HCT116 (cell line): ENCODE results near the gene ZNF670. TPM values are rescaled to one million over a fixed set of nuclear protein-coding genes. Genes with fewer than 3 reads are reported as not detected.

Experiments used
- ATAC-seq: fragments of 200-7000 bp; cut with Tn5 transposase; 2 replicates; pipeline ENCODE4 v1.9.1; 2020; ENCODE audit warnings: mild to moderate bottlenecking, moderate library complexity
- BruUV-seq: library from RNA; stranded (reverse); fragments of 400-500 nt; replicated peaks from 2 replicates; lab custom pipeline; 2021; lab: Mats Ljungman, UMichigan
- CTCF ChIA-PET: fragments of 300-600 bp; sonication (Branson Sonifier 250); formaldehyde crosslinking; loops from one replicate; lab custom pipeline; 2021; ENCODE audit warnings: antibody characterized with exemption; lab: Charles Lee
- POLR2A ChIA-PET: fragments of 300-600, 350-600 bp; sonication (Branson Sonifier 250); formaldehyde crosslinking; loops from one replicate; lab custom pipeline; 2021; ENCODE audit warnings: antibody characterized with exemption; lab: Charles Lee
- RAD21 ChIA-PET, 2 experiments: fragments of 300-600 bp; sonication (Branson Sonifier 250); formaldehyde crosslinking; loops; one replicate each; lab custom pipeline; 2023; ENCODE audit warnings: low total read pairs in 2 of 2; ENCODE audit not compliant: uncharacterized antibody in 2 of 2, unreplicated experiment in 2 of 2, low non-redundant PET in 1 of 2; lab: Charles Lee
- DNase-seq: peaks from one replicate; pipeline ENCODE4 v3.0.0-alpha.2; 2010; ENCODE audit warnings: low read depth, low spot score
- H2AFZ ChIP-seq: fragments of 200-600 bp; shearing (Covaris generic), sonication (generic); 2 replicates; pipeline ENCODE4 v1.6.1; 2017; ENCODE audit warnings: low read depth, mixed run types, mixed read lengths, antibody characterized with exemption, low read length; ENCODE audit not compliant: poor library complexity, severe bottlenecking
- H3K27ac ChIP-seq: 2 replicates; pipeline ENCODE4 v1.5.1; 2012; ENCODE audit warnings: low read depth, low read length
- H3K27me3 ChIP-seq: fragments of 200-600 bp; sonication (generic); 2 replicates; pipeline ENCODE4 v1.6.1; 2016; ENCODE audit warnings: mixed run types, low read length, mixed read lengths; ENCODE audit not compliant: insufficient read depth
- H3K36me3 ChIP-seq, 2 experiments: fragments of 200-500 bp in 1 of 2; fragments of 200-600 bp in 1 of 2; sonication (Bioruptor generic) in 1 of 2; sonication (generic) in 1 of 2; 2 replicates each; pipeline versions ENCODE4 v1.5.1 to v1.6.1; 2014 to 2016; ENCODE audit warnings: low read length in 2 of 2, inconsistent platforms in 1 of 2, mixed read lengths in 1 of 2, mixed run types in 1 of 2; ENCODE audit not compliant: insufficient read depth in 2 of 2, control insufficient read depth in 1 of 2
- H3K4me1 ChIP-seq, 2 experiments: fragments of 200-600 bp in 1 of 2; sonication (generic) in 1 of 2; 2 replicates each; pipeline versions ENCODE4 v1.5.1 to v1.6.1; 2012 to 2017; ENCODE audit warnings: low read length in 2 of 2, inconsistent platforms in 1 of 2, mild to moderate bottlenecking in 1 of 2, mixed read lengths in 1 of 2, mixed run types in 1 of 2, moderate library complexity in 1 of 2; ENCODE audit not compliant: insufficient read depth in 2 of 2, control insufficient read depth in 1 of 2
- H3K4me2 ChIP-seq: fragments of 200-600 bp; sonication (generic); 2 replicates; pipeline ENCODE4 v1.6.1; 2017; ENCODE audit warnings: mixed run types, low read length, mixed read lengths
- H3K4me3 ChIP-seq, 2 experiments: fragments of 200-600 bp in 1 of 2; sonication (generic) in 1 of 2; replicated peaks in 1 of 2; 2 replicates each; pipeline ENCODE4 v1.5.1; 2011 to 2016; ENCODE audit warnings: low read length in 2 of 2, control low read depth in 1 of 2, low read depth in 1 of 2, mild to moderate bottlenecking in 1 of 2, mixed read lengths in 1 of 2, mixed run types in 1 of 2
- H3K79me2 ChIP-seq: fragments of 200-600 bp; sonication (generic); 2 replicates; pipeline ENCODE4 v1.6.1; 2017; ENCODE audit warnings: mild to moderate bottlenecking, mixed run types, low read length, moderate library complexity, mixed read lengths; ENCODE audit not compliant: insufficient read depth
- H3K9ac ChIP-seq: fragments of 200-600 bp; sonication (generic); 2 replicates; pipeline ENCODE4 v1.6.1; 2016; ENCODE audit warnings: low read length, mixed read lengths
- H3K9me2 ChIP-seq: fragments of 200-600 bp; sonication (generic), shearing (Covaris generic); 2 replicates; pipeline ENCODE4 v1.6.1; 2017; ENCODE audit warnings: mixed run types, mild to moderate bottlenecking, moderate library complexity; ENCODE audit not compliant: insufficient read depth
- H3K9me3 ChIP-seq, 2 experiments: fragments of 200-500 bp in 1 of 2; fragments of 200-600 bp in 1 of 2; sonication (Bioruptor generic) in 1 of 2; sonication (generic) in 1 of 2; 2 replicates each; pipeline ENCODE4 v1.6.1; 2014 to 2017; ENCODE audit warnings: low read length in 2 of 2, mixed read lengths in 2 of 2, inconsistent platforms in 1 of 2, low read depth in 1 of 2, mild to moderate bottlenecking in 1 of 2, mixed run types in 1 of 2, moderate library complexity in 1 of 2; ENCODE audit not compliant: control insufficient read depth in 1 of 2, insufficient read depth in 1 of 2
- H4K20me1 ChIP-seq: fragments of 200-600 bp; sonication (generic), shearing (Covaris generic); 2 replicates; pipeline ENCODE4 v1.6.1; 2017; ENCODE audit warnings: mixed run types, mild to moderate bottlenecking, moderate library complexity; ENCODE audit not compliant: insufficient read depth
- ATF3 ChIP-seq: IDR thresholded peaks from 2 replicates; pipeline ENCODE4 v1.6.1; 2012
- CBX3 ChIP-seq: IDR thresholded peaks from 2 replicates; pipeline ENCODE4 v1.6.1; 2012; ENCODE audit warnings: low read depth
- CTCF ChIP-seq, 3 experiments: fragments of 200-600 bp in 1 of 3; sonication (generic) in 1 of 3; IDR thresholded peaks in 2 of 3; conservative IDR thresholded peaks in 1 of 3; 2 replicates each; pipeline ENCODE4 v1.5.1; 2012 to 2017; ENCODE audit warnings: low read depth in 2 of 3, low read length in 2 of 3, antibody characterized with exemption in 1 of 3, borderline replicate concordance in 1 of 3, control low read depth in 1 of 3, mild to moderate bottlenecking in 1 of 3, mixed read lengths in 1 of 3, mixed run types in 1 of 3, moderate library complexity in 1 of 3; ENCODE audit not compliant: insufficient read depth in 1 of 3
- EZH2 ChIP-seq: fragments of 200-600 bp; sonication (generic); IDR thresholded peaks from 2 replicates; pipeline ENCODE4 v1.6.1; 2017; ENCODE audit warnings: antibody characterized with exemption, mixed run types
- EZH2phosphoT487 ChIP-seq: fragments of 200-600 bp; IDR thresholded peaks from 2 replicates; pipeline ENCODE4 v1.6.1; 2018; ENCODE audit warnings: antibody characterized with exemption, borderline replicate concordance
- POLR2AphosphoS5 ChIP-seq: IDR thresholded peaks from 2 replicates; pipeline ENCODE4 v1.6.1; 2011; ENCODE audit warnings: mild to moderate bottlenecking, low read depth, low read length, moderate library complexity
- RAD21 ChIP-seq: IDR thresholded peaks from 2 replicates; pipeline ENCODE4 v1.6.1; 2012; ENCODE audit warnings: low read depth, mild to moderate bottlenecking
- SIN3A ChIP-seq: IDR thresholded peaks from 2 replicates; pipeline ENCODE4 v1.6.1; 2012; ENCODE audit warnings: low read depth
- TCF7L2 ChIP-seq: IDR thresholded peaks from 2 replicates; pipeline ENCODE4 v1.7.0; 2011; ENCODE audit warnings: borderline replicate concordance, inconsistent platforms; ENCODE audit not compliant: insufficient read depth, insufficient read length; ENCODE audit errors: extremely low read depth
- intact Hi-C: fragments of 100-400 bp; cut with micrococcal nuclease; formaldehyde crosslinking; loops from 2 replicates; pipeline ENCODE4 v1.10.0; 2022
- total RNA-seq: library from RNA; stranded (reverse); gene quantifications from one replicate; pipeline ENCODE4 v1.2.1, GENCODE V29; 2021; ENCODE audit not compliant: unreplicated experiment
- TF ChIP-seq, protein P1 (sequence below): IDR thresholded peaks from 2 replicates; pipeline ENCODE4 v1.6.1; 2012; ENCODE audit warnings: low read depth

The ZNF670 gene
- total RNA-seq, 1 experiment from 2014 or later: 6.9 TPM

DNA sequence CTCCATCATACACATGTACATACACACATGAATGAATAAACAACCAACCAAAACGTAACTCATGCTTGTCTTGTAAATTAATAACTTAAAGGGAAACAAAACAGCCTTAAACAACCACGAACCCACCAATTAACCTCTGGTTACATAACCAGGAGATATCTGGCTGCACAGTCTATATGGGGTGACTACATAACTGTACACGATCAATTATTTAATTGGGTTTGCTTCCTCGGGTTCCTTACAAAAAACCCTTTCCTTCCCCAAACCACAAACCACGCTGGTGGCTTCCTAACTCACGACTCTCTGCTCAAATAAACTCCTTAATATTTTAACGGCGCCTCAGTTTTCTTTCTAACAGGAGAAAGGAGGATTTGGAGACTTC is 744 bp downstream of the ZNF670 start (continued):
- TF ChIP-seq, protein P1, sequence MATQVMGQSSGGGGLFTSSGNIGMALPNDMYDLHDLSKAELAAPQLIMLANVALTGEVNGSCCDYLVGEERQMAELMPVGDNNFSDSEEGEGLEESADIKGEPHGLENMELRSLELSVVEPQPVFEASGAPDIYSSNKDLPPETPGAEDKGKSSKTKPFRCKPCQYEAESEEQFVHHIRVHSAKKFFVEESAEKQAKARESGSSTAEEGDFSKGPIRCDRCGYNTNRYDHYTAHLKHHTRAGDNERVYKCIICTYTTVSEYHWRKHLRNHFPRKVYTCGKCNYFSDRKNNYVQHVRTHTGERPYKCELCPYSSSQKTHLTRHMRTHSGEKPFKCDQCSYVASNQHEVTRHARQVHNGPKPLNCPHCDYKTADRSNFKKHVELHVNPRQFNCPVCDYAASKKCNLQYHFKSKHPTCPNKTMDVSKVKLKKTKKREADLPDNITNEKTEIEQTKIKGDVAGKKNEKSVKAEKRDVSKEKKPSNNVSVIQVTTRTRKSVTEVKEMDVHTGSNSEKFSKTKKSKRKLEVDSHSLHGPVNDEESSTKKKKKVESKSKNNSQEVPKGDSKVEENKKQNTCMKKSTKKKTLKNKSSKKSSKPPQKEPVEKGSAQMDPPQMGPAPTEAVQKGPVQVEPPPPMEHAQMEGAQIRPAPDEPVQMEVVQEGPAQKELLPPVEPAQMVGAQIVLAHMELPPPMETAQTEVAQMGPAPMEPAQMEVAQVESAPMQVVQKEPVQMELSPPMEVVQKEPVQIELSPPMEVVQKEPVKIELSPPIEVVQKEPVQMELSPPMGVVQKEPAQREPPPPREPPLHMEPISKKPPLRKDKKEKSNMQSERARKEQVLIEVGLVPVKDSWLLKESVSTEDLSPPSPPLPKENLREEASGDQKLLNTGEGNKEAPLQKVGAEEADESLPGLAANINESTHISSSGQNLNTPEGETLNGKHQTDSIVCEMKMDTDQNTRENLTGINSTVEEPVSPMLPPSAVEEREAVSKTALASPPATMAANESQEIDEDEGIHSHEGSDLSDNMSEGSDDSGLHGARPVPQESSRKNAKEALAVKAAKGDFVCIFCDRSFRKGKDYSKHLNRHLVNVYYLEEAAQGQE: no peak
- TF ChIP-seq ATF3 (no peak), RAD21 (no peak), CBX3 (no peak), TCF7L2 (no peak), POLR2AphosphoS5 (no peak), EZH2phosphoT487 (no peak), SIN3A (no peak)

DNA sequence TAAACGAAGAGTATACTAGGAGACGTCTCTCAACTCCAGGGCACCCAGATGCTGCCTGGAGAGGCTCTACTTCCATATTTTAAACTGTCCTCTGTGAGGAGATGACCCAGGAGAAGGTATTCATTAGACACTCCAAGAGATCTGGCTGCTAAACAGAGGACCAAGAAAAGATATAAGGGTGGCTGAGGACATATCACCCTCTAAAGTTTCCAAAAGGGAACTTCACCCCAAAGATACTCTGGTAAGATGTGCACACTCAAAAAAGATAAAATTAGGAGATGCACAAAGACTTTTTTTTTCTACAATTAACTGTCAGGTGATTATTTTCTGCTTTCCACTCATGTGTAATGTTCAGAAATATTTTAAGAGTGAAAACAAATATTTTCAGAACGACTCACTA is 1.4 kb downstream of the ZNF670 start:
- Histone ChIP-seq H3K4me1 (peaks cover 0 to 15% of the 10 kb centered on the region in 2 experiments; a peak in 2 of 4 replicates), H3K9me3 (peaks cover 6 to 9% of the 10 kb centered on the region in 2 experiments; a peak in 2 of 4 replicates), H3K27ac (no peak overlapping the region), H3K36me3 (peaks cover 0 to 9% of the 10 kb centered on the region in 2 experiments; a peak in 1 of 4 replicates), H2AFZ (no peak overlapping the region), H4K20me1 (no peaks in the 10 kb centered on the region), H3K9ac (peak overlapping the region; percentile 88; the same call in 1 of the 2 replicates), H3K79me2 (peaks cover 57% of the 10 kb centered on the region), H3K27me3 (no peaks in the 10 kb centered on the region), H3K9me2 (no peaks in the 10 kb centered on the region), H3K4me2 (peak overlapping the region; percentile 85), H3K4me3 (peak overlapping the region; percentile 64 to 90)
- TF ChIP-seq EZH2: no peak
- 0 out of 2 replicates have a peak, but pooled peaks have one; percentile 15 for TF ChIP-seq RAD21
- TF ChIP-seq CTCF (IDR thresholded peaks at IDR 0.05 in 2 of 3, conservative IDR thresholded peaks at IDR 0.05 in 1 of 3; ENCODE audit: borderline replicate concordance in 1 of 3, insufficient read depth in 1 of 3, low read depth in 2 of 3, low read length in 2 of 3): 0 out of 6 replicates have a peak, but pooled peaks of 1 of the 3 experiments have one; percentile 12
- no TSS peak for BruUV-seq
- RAD21 ChIA-PET: no interaction called here
- POLR2A ChIA-PET: no interaction called here
- ATAC-seq (no peak), DNase-seq (no peak)
- CTCF ChIA-PET: no interaction called here
- intact Hi-C loops: loop anchor here (5.0 to 10.0 kb wide), 2 partner anchors 70 to 272 kb away; partner anchors contain the start of gene ZNF695
